GM12875 (cell line): ENCODE data around the gene EEF1A2.

ENCODE experiments used
- H3K4me3 ChIP-seq: one replicate; pipeline ENCODE4 v1.5.1; 2011; ENCODE audit warnings: low read depth, low read length, control low read depth
- CTCF ChIP-seq: IDR thresholded peaks from 2 replicates; pipeline ENCODE4 v1.5.1; 2011; ENCODE audit warnings: low read depth, mild to moderate bottlenecking, control low read depth, inconsistent platforms, low read length, moderate library complexity, borderline replicate concordance; ENCODE audit not compliant: insufficient read depth

Gene EEF1A2

GRCh38 chr20:63441136-63442099, 57.5 kb downstream of the EEF1A2 start:
- TF ChIP-seq CTCF = no peak

GRCh38 chr20:63440366-63440955, 58.4 kb downstream of the EEF1A2 start:
- H3K4me3 ChIP-seq = no peak overlapping the region
- TF ChIP-seq CTCF = no peak

More at GRCh38 chr20:63441136-63442099, 57.5 kb downstream of the EEF1A2 start:
- no peak overlapping the region for H3K4me3 ChIP-seq

DNA sequence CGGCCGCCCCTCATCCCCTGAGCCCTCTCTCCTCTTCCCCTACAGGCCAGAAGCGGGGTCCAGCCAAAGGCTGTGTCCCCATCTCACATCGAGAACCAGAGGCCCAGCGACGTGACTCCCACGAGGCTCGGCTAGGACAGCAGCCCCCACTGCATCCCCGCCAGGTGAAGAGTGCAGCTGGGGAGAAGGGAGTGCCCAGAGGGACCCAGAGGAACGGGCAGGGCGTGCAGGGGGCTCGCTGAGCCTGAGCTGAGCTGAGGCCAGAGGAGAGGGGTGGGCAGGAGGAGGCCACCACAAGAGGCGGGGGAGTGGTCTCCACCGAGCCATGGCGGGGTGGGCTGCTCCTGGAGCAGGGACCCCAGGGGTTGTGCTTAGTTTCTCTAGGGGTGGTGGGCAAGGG, 59.0 kb downstream of the EEF1A2 start:
- TF ChIP-seq CTCF = no peak
- H3K4me3 ChIP-seq = no peak overlapping the region

DNA sequence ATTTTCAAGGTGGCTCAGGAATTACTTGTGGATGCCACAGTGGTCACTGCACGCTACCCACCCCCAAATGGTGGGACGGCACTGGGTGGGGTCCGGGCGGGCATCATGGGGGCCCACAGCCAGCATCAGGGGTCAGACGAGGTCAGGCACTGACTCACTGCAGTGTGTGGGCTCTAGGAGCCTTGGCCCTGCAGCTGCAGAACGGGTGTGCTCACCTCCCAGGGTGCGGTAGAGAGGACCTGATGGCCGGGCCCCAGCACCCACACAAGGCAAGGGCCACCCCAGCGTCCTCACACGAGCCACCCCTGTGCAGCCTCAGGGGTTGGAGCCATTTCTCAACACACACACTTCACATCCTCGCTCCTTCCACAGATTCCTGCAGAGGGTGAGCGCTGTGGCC, 60.8 kb downstream of the EEF1A2 start:
- TF ChIP-seq CTCF = no peak

More for the DNA sequence above, 60.8 kb downstream of the EEF1A2 start:
- no peak overlapping the region for H3K4me3 ChIP-seq
